ENCODE data around the gene ATP2B1. TPM values are rescaled to one million over a fixed set of nuclear protein-coding genes. Genes with fewer than 3 reads are reported as not detected.

ATP2B1 gene
- total RNA-seq, 1 experiment from 2014 or later, result 48.5 TPM

DNA sequence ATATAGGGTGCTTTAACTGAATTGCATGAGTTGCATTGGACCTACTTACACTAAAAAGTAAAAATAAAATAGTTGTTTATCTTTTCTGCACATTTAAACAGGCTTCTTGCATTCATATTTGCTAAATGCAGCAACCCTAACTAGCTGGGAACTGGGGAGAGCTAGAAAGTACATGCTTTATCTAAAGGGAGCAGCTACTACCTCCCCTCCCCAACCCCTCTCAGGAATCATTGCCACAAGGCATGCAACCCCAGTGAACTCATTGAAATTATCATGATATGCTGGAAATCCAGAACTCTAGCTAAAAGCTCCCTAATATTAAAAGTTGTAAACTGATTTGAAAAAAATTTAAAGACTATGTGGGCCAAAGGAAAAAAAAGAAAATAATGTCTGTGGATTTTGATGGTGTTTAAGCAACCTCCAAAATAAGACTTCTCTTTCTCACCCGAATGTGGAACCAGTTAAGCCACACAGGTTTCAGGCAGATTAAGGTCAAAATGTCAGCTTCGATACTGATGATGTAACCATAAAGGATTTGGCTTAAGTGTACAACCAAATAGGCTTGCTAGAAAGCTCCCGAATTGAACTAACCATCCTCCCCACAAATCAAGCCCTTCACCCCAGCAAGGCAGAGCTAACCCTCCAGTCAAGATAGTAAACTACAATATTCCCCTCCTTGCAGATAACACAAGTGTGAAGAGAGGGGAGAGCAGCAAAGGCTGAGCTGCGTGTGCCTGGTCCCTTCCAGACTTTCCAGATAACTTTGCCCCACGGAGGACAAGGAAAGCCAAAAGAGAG, 169.0 kb downstream of the ATP2B1 start:
- Histone ChIP-seq H3K4me2 (ENCODE audit: low read length) (no peak overlapping the region), H2AFZ (ENCODE audit: low read length) (no peak overlapping the region), H3K4me3 (ENCODE audit: low read length) (no peak overlapping the region), H4K20me1 (ENCODE audit: low read length) (no peaks in the 10 kb centered on the region), H3K4me1 (ENCODE audit: insufficient read depth, low read length) (peaks cover 6% of the 10 kb centered on the region), H3F3A (ENCODE audit: low read length, unreplicated experiment) (no peaks in the 10 kb centered on the region), H3K9me3 (ENCODE audit: low read length) (no peaks in the 10 kb centered on the region), H3K9me2 (replicated peaks; ENCODE audit: low read length) (no peaks in the 10 kb centered on the region), H3K36me3 (ENCODE audit: low read depth, low read length) (no peaks in the 10 kb centered on the region), H3K9ac (ENCODE audit: low read length) (no peak overlapping the region), H3K27me3 (ENCODE audit: low read length) (no peaks in the 10 kb centered on the region), H3K79me2 (ENCODE audit: low read length) (no peaks in the 10 kb centered on the region), H3K27ac (ENCODE audit: low read length) (no peak overlapping the region)
- no peak for DNase-seq
- TF ChIP-seq EZH2 (IDR thresholded peaks at IDR 0.05; ENCODE audit: low read length, unreplicated experiment) (no peak), EZH2phosphoT487 (IDR thresholded peaks at IDR 0.05; ENCODE audit: borderline replicate concordance, low read length) (no peak)
- TF ChIP-seq, protein P1, sequence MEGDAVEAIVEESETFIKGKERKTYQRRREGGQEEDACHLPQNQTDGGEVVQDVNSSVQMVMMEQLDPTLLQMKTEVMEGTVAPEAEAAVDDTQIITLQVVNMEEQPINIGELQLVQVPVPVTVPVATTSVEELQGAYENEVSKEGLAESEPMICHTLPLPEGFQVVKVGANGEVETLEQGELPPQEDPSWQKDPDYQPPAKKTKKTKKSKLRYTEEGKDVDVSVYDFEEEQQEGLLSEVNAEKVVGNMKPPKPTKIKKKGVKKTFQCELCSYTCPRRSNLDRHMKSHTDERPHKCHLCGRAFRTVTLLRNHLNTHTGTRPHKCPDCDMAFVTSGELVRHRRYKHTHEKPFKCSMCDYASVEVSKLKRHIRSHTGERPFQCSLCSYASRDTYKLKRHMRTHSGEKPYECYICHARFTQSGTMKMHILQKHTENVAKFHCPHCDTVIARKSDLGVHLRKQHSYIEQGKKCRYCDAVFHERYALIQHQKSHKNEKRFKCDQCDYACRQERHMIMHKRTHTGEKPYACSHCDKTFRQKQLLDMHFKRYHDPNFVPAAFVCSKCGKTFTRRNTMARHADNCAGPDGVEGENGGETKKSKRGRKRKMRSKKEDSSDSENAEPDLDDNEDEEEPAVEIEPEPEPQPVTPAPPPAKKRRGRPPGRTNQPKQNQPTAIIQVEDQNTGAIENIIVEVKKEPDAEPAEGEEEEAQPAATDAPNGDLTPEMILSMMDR (conservative IDR thresholded peaks at IDR 0.05; ENCODE audit: low read depth, low read length), result no peak
- no peak for ATAC-seq
- ChIA-PET CTCF (no interaction called here), POLR2A (ENCODE audit: unreplicated experiment) (no interaction called here)
- no TSS peak for BruUV-seq (replicated peaks)
- intact Hi-C loops (cut with micrococcal nuclease), result loop anchor here (5.0 kb wide), 4 partner anchors 713 to 1403 kb away; no protein-coding TSS in a partner anchor

DNA sequence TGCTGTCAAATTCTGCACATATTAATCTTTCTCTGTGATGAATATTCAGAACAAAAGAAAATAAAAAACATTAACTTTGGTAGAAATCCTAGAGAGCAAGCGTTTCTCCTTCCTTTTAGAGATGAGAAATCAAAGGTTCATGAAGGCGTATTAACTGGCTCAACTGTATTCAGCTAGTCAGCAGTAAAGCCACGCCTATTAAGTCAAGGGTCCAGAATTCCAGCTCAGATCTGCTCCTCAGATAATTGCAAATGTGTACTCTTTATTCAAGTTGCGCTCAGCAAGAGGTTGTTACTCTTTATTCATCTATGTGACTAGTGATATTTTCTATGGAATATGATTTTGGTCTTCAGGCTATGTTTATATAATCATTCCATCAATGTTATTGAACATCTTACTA, 169.7 kb downstream of the ATP2B1 start:
- ChIA-PET POLR2A (ENCODE audit: unreplicated experiment) (no interaction called here), CTCF (no interaction called here)
- H3K4me2 ChIP-seq (ENCODE audit: low read length), result no peak overlapping the region
- no peaks in the 10 kb centered on the region for H3K27me3 ChIP-seq (ENCODE audit: low read length)
- no peak overlapping the region for H3K27ac ChIP-seq (ENCODE audit: low read length)
- H2AFZ ChIP-seq (ENCODE audit: low read length), result no peak overlapping the region
- H4K20me1 ChIP-seq (ENCODE audit: low read length), result no peaks in the 10 kb centered on the region
- H3K4me1 ChIP-seq (ENCODE audit: insufficient read depth, low read length), result peaks cover 6% of the 10 kb centered on the region
- no peaks in the 10 kb centered on the region for H3K79me2 ChIP-seq (ENCODE audit: low read length)
- BruUV-seq (replicated peaks), result no TSS peak
- no peaks in the 10 kb centered on the region for H3K36me3 ChIP-seq (ENCODE audit: low read depth, low read length)
- no peaks in the 10 kb centered on the region for H3K9me2 ChIP-seq (replicated peaks; ENCODE audit: low read length)
- ATAC-seq, result no peak
- intact Hi-C loops (cut with micrococcal nuclease), result no loop called here
- no peaks in the 10 kb centered on the region for H3F3A ChIP-seq (ENCODE audit: low read length, unreplicated experiment)
- TF ChIP-seq, protein P1 (conservative IDR thresholded peaks at IDR 0.05; ENCODE audit: low read depth, low read length), result no peak
- TF ChIP-seq EZH2 (IDR thresholded peaks at IDR 0.05; ENCODE audit: low read length, unreplicated experiment) (no peak), EZH2phosphoT487 (IDR thresholded peaks at IDR 0.05; ENCODE audit: borderline replicate concordance, low read length) (no peak)
- no peak overlapping the region for H3K9ac ChIP-seq (ENCODE audit: low read length)
- no peak for DNase-seq
- no peaks in the 10 kb centered on the region for H3K9me3 ChIP-seq (ENCODE audit: low read length)
- H3K4me3 ChIP-seq (ENCODE audit: low read length), result no peak overlapping the region

Other genes starting within 250 kb of the ATP2B1 start
- gene GALNT4, start 184.0 kb downstream of the ATP2B1 start, total RNA-seq (2014; rRNA removed), result 6.8 and 8.1 TPM in 2 replicates
- gene POC1B, start 182.8 kb downstream of the ATP2B1 start, total RNA-seq (2014; rRNA removed), result 21.5 and 25.0 TPM in 2 replicates